Central memory CD8-positive, alpha-beta T cell (primary cell): ENCODE data around the gene DNAH3.
"Not testable (repeated sequence)": the region's sequence is repeated elsewhere in the genome, so short reads cannot be mapped to it uniquely, and the experiment has no call there.

Experiments used
- ATAC-seq: fragments of 150-1000 bp; cut with Tn5 transposase; replicated peaks from 2 replicates; pipeline ENCODE4 v1.10.0; 2022; ENCODE audit warnings: mild to moderate bottlenecking, moderate FRiP score, moderate number of reproducible peaks; ENCODE audit not compliant: poor library complexity, severe bottlenecking; ENCODE audit errors: extremely low read depth
- DNase-seq, 2 donors: peaks; one replicate each; pipeline ENCODE4 v3.0.0; 2021; ENCODE audit warnings: low spot score in 2 of 2
- H3K27ac Mint-ChIP-seq: one replicate; pipeline ENCODE4 v1.8.0; 2022; ENCODE audit warnings: low read depth, mild to moderate bottlenecking, moderate library complexity, mixed read lengths
- H3K27me3 Mint-ChIP-seq: one replicate; pipeline ENCODE4 v1.8.0; 2022; ENCODE audit warnings: mixed read lengths
- H3K36me3 Mint-ChIP-seq: one replicate; pipeline ENCODE4 v1.8.0; 2022; ENCODE audit warnings: mild to moderate bottlenecking, moderate library complexity, mixed read lengths; ENCODE audit not compliant: insufficient read depth
- H3K4me1 Mint-ChIP-seq: one replicate; pipeline ENCODE4 v1.8.0; 2022; ENCODE audit warnings: mixed read lengths
- H3K4me3 Mint-ChIP-seq: one replicate; pipeline ENCODE4 v1.8.0; 2022; ENCODE audit warnings: mild to moderate bottlenecking, moderate library complexity, mixed read lengths
- H3K9me3 Mint-ChIP-seq: one replicate; pipeline ENCODE4 v1.8.0; 2022; ENCODE audit warnings: mixed read lengths

Gene DNAH3

DNA sequence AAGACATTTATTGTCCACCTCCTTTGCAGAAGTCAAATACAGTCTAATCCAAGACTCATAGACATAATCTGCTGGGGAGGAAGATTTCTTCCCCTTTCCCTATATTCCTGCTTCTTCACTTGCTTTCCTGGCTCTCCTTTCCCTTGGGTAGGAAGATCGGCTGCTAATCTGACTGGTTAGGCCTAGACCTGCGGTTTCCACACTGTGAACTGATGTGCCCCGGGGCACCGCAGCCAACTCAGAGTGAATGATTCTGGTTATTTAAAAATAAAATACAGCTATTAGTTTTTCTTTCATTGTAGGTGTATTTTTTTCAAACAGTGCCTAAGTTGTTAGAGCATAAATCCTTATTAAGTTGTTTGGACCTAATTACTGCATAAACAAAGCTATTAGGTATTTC, 78.9 kb downstream of the DNAH3 start:
- no peaks in the 10 kb centered on the region for H3K27me3 Mint-ChIP-seq
- H3K36me3 Mint-ChIP-seq = no peaks in the 10 kb centered on the region
- H3K27ac Mint-ChIP-seq = no peak overlapping the region
- DNase-seq (no peak), ATAC-seq (no peak)
- H3K9me3 Mint-ChIP-seq = no peaks in the 10 kb centered on the region
- no peaks in the 10 kb centered on the region for H3K4me1 Mint-ChIP-seq
- no peak overlapping the region for H3K4me3 Mint-ChIP-seq

DNA sequence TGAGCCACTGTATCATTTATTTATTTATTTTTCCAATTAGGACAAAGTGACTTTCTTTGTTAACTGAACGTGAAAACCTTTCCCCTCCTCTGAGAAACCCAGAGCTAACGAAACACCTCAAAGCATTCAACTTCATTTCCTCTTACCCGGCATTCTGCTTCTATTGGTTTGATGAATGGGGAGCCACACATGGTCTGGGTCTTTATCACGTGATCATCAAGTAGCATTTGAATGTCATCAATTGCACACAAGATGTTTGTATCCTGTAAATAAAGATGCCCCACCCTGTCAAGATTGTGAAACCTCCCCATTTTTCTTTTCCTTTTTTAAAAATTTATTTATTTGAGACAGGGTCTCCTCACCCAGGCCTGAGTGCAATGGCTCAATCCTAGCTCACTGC, 80.1 kb downstream of the DNAH3 start:
- no peak overlapping the region for H3K4me3 Mint-ChIP-seq
- no peak for DNase-seq
- H3K9me3 Mint-ChIP-seq = no peaks in the 10 kb centered on the region
- H3K27me3 Mint-ChIP-seq = no peaks in the 10 kb centered on the region
- no peak for ATAC-seq
- no peaks in the 10 kb centered on the region for H3K4me1 Mint-ChIP-seq
- H3K27ac Mint-ChIP-seq = no peak overlapping the region
- no peaks in the 10 kb centered on the region for H3K36me3 Mint-ChIP-seq

DNA sequence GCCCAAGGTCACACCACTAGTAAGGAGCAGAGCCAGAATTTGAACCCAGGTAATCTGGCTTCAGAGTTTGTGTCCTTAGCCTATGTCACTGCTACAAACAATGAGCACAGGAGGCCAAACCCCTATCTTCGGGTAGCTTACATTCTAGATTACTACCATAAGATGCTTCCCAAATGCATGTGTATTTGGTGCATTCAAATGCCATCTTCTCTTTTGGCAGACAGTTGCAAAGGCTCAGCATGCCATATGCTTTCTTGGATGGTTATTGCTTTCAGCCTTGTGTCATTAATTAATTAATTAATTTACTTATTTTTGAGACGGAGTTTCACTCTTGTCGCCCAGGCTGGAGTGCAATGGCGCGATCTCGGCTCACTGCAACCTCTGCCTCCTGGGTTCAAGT, 80.7 kb downstream of the DNAH3 start:
- ATAC-seq (no peak), DNase-seq (no peak)
- H3K4me3 Mint-ChIP-seq = no peak overlapping the region
- H3K4me1 Mint-ChIP-seq = no peaks in the 10 kb centered on the region
- no peaks in the 10 kb centered on the region for H3K36me3 Mint-ChIP-seq
- H3K27me3 Mint-ChIP-seq = no peaks in the 10 kb centered on the region
- H3K27ac Mint-ChIP-seq = no peak overlapping the region
- H3K9me3 Mint-ChIP-seq = no peaks in the 10 kb centered on the region

DNA sequence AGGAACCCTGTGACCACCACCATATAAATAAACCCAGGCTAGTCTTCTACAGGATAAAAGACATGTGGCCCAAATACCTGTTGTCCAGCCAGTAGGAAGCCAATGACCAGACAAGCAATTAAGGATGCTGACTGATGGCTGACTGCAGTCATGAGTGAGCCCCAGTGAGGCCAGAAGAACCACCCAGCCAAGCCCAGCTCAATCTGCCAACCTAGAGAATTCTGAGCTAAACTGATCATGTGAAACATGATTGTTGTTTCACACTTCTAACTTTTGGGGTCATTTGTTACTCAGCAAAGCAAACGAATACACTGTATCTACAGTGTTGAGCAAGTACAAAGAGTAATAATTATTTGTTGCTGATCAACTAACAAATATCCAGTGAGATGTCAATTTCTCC, 86.4 kb downstream of the DNAH3 start:
- no peak overlapping the region for H3K4me3 Mint-ChIP-seq
- no peak overlapping the region for H3K27ac Mint-ChIP-seq
- no peaks in the 10 kb centered on the region for H3K36me3 Mint-ChIP-seq
- ATAC-seq (no peak), DNase-seq (no peak)
- H3K27me3 Mint-ChIP-seq = no peaks in the 10 kb centered on the region
- no peaks in the 10 kb centered on the region for H3K9me3 Mint-ChIP-seq
- no peaks in the 10 kb centered on the region for H3K4me1 Mint-ChIP-seq

DNA sequence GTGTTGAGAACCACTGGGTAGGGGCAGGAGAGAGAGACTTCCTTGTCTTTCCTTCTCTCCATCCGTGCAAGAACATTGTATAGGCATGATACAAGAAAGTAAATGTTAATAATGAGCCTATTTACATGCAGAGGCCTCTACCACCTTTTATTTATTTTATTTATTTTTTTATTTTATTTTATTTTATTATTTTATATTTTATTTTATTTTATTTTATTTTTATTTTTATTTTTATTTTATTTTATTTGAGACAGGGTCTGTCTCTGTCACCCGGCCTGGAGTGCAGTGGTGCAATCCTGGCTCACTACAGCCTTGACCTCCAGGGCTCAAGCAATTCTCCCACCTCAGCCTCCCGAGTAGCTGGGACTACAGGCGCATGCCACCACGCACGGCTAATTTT, 87.3 kb downstream of the DNAH3 start:
- not testable (repeated sequence) for DNase-seq, H3K36me3 Mint-ChIP-seq, H3K4me1 Mint-ChIP-seq, H3K4me3 Mint-ChIP-seq, H3K9me3 Mint-ChIP-seq, ATAC-seq, H3K27me3 Mint-ChIP-seq, H3K27ac Mint-ChIP-seq

DNA sequence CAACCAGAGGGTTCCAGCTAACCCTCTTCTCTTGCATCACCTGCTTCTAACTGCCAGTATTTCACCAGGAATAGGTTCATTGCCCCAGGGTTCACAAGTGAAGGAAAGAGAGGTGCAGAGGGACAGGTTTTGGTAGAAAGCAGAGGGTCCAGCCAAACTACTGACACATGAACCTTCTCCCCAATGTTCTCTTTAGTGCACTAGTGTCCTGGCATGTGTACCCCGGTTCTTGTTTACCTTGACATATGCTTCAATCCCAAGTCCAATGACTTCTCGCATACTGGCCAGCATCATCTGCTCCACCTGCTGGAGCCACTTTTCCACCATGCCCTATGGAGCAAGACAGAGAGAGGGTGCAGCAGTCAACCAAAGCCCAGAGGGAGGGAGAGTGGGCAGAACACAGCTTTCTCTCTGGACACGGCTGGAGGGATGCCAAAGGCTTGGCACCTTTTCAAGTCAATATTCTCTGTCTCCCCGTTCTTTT, 90.6 kb downstream of the DNAH3 start:
- no peaks in the 10 kb centered on the region for H3K4me1 Mint-ChIP-seq
- no peaks in the 10 kb centered on the region for H3K9me3 Mint-ChIP-seq
- no peak overlapping the region for H3K4me3 Mint-ChIP-seq
- H3K27ac Mint-ChIP-seq = no peak overlapping the region
- no peaks in the 10 kb centered on the region for H3K36me3 Mint-ChIP-seq
- H3K27me3 Mint-ChIP-seq = peaks cover 33% of the 10 kb centered on the region
- ATAC-seq = no peak
- DNase-seq = no peak

DNA sequence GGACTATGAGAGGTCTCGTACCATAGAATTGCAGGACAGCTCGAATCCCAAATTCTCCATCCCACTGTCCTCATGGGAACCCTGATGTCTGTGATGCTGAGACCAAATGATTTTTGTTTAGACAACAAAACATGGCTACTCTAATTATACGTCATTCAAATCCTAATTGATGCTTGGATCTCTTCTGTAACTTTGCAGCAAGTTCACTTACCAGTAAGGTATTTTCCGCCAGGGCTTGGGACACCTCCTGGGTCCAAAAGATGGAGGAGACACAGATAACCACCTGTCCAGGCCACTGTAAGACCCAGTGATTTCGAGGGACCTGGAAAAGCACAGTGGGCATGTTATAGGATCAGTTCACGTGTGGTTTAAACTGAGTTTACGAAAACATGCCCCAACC, 92.8 kb downstream of the DNAH3 start:
- Mint-ChIP-seq H3K27ac (no peak overlapping the region), H3K4me1 (no peaks in the 10 kb centered on the region), H3K4me3 (no peak overlapping the region), H3K36me3 (peaks cover 3% of the 10 kb centered on the region), H3K27me3 (peaks cover 55% of the 10 kb centered on the region), H3K9me3 (no peaks in the 10 kb centered on the region)
- ATAC-seq (no peak), DNase-seq (no peak)

DNA sequence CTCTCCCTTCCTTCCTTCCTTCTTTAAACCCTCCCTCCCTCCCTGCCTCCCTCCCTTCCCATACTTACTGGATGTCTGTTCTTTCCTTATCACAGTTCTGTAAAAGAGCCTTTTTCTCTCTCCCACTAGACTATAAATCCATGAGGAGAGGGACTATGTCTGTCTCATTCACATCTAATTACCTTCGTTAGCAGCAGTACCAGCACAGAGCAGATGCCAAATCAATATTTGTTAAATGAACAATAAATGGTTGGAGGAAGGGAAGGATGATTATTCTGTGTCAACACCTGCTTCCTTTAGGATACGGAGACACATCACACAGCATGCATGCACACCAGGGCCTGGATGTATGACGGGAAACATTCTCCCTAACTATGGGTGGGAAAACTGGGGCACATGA, 94.2 kb downstream of the DNAH3 start:
- Mint-ChIP-seq H3K27ac (no peak overlapping the region), H3K27me3 (peaks cover 70% of the 10 kb centered on the region), H3K36me3 (peaks cover 3% of the 10 kb centered on the region), H3K4me3 (no peak overlapping the region), H3K9me3 (no peaks in the 10 kb centered on the region), H3K4me1 (no peaks in the 10 kb centered on the region)
- ATAC-seq (no peak), DNase-seq (no peak)

DNA sequence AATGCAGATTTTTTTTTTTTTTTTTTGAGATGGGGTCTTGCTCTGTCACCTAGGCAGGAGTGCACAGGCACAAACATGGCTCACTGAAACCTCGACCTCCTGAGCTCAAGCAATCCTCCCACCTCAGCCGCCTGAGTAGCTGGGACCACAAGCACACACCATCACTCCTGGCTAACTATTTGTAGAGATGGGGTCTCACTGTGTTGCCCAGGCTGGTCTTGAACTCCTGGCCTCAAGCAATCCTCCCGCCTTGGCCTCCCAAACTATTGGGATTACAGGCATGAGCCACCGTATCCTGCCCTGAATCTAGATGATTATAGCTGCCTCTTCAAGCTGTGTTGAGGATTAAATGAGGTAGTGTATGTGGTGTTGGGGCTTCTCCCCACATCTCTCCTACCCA, 94.9 kb downstream of the DNAH3 start:
- H3K4me1 Mint-ChIP-seq, H3K4me3 Mint-ChIP-seq, H3K36me3 Mint-ChIP-seq, ATAC-seq, DNase-seq, H3K27ac Mint-ChIP-seq, H3K9me3 Mint-ChIP-seq: not testable (repeated sequence)
- H3K27me3 Mint-ChIP-seq = peaks cover 77% of the 10 kb centered on the region

DNA sequence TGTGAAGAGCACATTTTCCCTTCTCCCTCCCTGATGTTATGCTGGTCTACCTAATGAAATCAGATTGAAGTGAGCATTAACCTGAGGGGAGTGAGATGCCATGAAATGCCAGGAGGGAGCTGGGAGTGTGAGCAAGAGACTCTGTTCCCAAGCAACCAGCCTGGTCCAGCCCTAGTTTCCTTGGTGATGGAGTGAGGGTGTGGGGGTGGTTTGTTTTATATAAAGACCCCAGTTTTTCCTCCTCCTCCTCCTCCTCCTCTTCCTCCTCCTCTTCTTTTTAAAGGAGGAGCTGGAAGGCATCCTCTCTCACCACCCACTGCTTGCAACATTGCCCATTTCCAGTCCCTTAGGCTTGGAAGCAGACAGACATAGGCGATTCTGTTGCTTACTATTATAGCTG, 97.1 kb downstream of the DNAH3 start:
- Mint-ChIP-seq H3K9me3 (no peaks in the 10 kb centered on the region), H3K27ac (no peak overlapping the region), H3K4me3 (no peak overlapping the region), H3K4me1 (no peaks in the 10 kb centered on the region), H3K36me3 (peaks cover 3% of the 10 kb centered on the region), H3K27me3 (peaks cover 96% of the 10 kb centered on the region)
- ATAC-seq (no peak), DNase-seq (no peak)

DNA sequence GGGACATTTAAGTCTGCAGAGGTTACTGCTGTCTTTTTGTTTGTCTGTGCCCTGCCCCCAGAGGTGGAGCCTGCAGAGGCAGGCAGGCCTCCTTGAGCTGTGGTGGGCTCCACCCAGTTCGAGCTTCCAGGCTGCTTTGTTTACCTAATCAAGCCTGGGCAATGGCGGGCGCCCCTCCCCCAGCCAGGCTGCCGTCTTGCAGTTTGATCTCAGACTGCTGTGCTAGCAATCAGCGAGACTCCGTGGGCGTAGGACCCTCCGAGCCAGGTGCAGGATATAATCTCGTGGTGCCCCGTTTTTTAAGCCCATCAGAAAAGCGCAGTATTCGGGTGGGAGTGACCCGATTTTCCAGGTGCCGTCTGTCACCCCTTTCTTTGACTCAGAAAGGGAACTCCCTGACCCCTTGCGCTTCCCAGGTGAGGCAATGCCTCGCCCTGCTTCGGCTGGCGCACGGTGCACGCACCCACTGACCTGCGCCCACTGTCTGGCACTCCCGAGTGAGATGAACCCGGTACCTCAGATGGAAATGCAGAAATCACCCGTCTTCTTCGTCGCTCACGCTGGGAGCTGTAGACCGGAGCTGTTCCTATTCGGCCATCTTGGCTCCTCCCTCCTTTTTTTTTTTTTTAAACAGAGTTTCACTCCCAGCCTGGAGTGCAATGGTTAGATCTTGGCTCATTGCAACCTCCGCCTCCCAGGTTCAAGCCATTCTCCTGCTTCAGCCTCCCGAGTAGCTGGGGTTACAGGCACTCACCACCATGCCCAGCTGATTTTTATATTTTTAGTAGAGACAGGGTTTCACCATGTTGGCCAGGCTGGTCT, 102.3 kb downstream of the DNAH3 start:
- not testable (repeated sequence) for DNase-seq, H3K27ac Mint-ChIP-seq, H3K4me1 Mint-ChIP-seq, H3K9me3 Mint-ChIP-seq, H3K4me3 Mint-ChIP-seq, ATAC-seq, H3K36me3 Mint-ChIP-seq
- peaks cover 50% of the 10 kb centered on the region for H3K27me3 Mint-ChIP-seq

DNA sequence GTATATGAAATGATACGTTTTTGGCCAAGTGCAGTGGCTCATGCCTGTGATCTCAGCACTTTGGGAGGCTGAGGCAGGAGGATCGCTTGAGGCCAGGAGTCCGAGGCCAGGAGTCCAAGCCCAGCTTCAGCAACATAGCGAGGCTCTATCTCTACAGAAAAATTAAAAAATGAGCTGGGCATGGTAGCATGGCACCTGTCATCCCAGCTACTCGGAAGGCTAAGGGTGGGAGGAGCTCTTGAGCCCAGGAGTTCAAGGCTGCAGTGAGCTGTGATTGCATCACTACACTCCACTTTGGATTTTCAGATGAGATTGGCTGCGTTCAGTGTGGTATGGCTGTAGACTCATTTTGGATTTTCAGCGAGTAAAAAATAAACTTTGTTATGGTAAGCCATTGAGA, 112.4 kb downstream of the DNAH3 start:
- no peaks in the 10 kb centered on the region for H3K4me1 Mint-ChIP-seq
- no peaks in the 10 kb centered on the region for H3K36me3 Mint-ChIP-seq
- H3K27ac Mint-ChIP-seq = no peak overlapping the region
- peaks cover 8% of the 10 kb centered on the region for H3K27me3 Mint-ChIP-seq
- no peak for DNase-seq
- ATAC-seq = no peak
- H3K4me3 Mint-ChIP-seq = no peak overlapping the region
- no peaks in the 10 kb centered on the region for H3K9me3 Mint-ChIP-seq

DNA sequence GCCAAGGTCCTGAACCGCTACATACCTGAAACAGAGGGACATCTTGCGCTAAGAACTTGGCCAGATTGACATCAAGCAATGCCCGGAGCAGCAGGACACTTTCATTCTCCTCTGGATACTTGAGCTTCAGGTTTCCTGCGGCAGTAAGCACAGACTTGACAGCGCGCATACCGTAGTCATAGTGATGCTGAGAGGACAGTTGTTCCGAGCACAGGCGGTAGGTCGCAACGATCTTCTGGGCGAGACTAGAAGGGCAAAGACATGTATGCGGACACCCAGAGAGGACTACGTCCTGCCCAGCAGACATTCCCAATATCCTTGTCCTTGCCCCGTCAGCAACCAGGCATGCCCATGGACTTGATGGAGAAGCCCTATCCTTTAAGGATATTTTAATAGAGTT, 112.9 kb downstream of the DNAH3 start:
- DNase-seq = no peak
- Mint-ChIP-seq H3K27ac (no peak overlapping the region), H3K4me3 (no peak overlapping the region), H3K36me3 (no peaks in the 10 kb centered on the region), H3K27me3 (peaks cover 8% of the 10 kb centered on the region), H3K9me3 (no peaks in the 10 kb centered on the region), H3K4me1 (no peaks in the 10 kb centered on the region)
- ATAC-seq = no peak
